T-helper 22 cell (primary cell): Measurements from ENCODE around the gene ZNF783.
"Not testable (repeated sequence)": the region's sequence is repeated elsewhere in the genome, so short reads cannot be mapped to it uniquely, and the experiment has no call there.

Experiments
- DNase-seq: peaks from one replicate; pipeline ENCODE4 v3.0.0-alpha.2; 2020; ENCODE audit warnings: low read depth

The ZNF783 gene

DNA sequence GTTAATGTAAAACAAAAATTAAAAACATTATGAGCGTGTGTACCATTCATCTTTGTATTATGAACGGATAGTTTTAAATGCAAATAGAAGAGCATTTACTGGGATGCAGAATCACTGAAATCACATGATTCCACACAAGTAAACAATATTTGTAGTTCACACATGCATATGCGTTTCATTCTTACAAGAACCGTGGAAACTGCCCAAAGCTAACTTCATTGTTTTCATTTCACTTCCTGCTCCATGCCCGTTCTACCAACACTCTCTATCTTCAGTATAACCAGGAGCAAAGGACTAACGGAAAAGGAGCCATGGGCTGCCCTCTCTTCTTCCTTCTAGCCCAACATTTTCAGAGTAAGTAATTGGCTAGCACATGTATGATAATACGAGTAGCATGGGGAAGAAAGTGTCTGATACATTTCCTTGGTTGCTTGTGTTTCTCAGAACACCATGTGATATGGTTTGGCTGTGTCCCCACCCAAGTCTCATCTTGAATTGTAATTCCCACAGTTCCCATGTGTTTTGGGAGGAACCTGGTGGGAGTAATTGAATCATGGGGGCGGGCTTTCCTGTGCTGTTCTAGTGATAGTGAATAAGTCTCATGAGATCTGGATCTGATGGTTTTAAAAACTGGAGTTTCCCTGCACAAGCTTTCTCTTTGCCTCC is 38.8 kb downstream of the ZNF783 start:
- DNase-seq = no peak

GRCh38 chr7:149302222-149302621 is 40.2 kb downstream of the ZNF783 start:
- no peak for DNase-seq

- DNase-seq = no peak
Measured at GRCh38 chr7:149302865-149303264, 40.9 kb downstream of the ZNF783 start.

DNA sequence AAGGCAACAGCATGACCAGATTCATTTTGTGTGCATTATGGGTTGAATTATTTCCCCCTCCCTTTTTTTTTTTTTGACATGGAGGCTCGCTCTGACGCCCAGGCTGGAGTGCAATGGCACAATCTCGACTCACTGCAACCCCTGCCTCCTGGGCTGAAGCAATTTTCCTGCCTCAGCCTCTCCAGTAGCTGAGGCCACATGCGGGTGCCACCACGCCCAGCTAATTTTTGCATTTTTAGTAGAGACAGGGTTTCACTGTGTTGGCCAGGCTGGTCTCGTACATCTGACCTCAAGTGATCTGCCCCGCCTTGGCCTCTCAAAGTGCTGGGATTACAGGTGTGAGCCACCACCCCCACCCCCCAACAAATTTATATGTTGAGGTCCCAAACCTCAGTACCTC is 42.0 kb downstream of the ZNF783 start:
- no peak for DNase-seq

- DNase-seq = no peak
Measured at GRCh38 chr7:149306854-149307253, 44.9 kb downstream of the ZNF783 start.

DNA sequence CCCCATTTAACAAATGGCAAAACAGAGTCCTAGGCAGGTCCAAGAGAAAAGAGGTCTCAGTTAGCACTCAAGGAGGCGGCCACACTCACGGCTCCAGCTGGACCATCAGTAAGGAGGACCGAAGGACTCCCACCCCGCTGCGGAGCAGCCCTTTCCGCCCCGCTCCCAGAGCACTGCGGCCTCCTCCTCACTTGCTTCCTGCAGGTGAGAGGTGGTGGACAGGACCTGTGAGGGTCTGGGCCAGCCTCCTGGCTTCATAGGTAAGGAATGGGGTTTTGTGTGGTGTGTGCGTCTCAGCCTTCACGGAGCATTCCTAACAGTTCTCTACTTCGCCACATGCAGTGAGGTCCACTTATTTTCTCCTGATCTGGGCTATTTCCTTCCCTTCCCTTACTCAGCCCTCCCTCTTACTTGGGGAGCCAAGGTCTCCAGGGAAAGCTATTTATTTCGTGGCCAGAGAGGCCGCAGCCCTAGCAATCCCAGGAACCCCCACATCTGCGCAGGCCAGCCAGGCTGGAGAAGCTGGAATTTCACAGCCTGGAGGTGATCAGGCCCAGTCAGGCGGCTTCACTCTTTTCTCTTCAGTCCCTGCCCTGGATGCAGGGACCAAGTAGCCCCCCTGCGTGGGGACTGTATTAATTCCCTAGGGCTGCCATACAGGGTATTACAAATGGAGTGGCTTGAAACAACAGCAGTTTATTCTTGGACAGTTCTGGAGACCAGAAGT is 45.9 kb downstream of the ZNF783 start:
- no peak for DNase-seq

DNA sequence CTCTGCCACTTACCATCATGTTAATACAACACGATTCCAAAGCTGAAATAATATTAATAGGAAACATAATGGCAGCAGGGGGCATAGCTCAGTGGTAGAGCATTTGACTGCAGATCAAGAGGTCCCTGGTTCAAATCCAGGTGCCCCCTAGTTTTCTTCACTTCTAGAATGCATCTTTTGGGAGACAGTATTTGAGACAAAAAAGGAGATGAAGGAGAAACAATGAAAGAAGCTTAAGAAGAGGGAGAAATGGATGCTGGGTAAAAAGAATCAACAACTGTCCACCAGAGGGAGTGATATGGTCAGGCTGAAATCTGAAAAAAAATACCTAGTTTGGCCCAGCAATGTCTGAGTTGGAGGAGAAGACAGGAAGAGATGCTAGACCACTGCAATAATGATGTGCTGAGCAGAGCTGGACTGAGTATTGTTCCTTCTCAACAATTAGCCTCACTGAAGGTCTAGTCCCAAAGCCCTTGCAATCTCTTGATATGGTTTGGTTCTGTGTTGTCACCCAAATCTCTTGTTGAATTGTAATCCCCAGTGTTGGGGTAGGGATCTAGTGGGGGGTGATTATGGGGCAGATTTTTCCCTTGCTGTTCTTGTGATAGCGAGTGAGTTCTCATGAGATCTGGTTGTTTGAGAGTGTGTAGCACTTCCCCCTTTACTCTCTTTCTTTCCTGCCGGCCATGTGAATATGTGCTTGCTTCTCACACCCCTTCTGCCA is 48.3 kb downstream of the ZNF783 start:
- no peak for DNase-seq

DNA sequence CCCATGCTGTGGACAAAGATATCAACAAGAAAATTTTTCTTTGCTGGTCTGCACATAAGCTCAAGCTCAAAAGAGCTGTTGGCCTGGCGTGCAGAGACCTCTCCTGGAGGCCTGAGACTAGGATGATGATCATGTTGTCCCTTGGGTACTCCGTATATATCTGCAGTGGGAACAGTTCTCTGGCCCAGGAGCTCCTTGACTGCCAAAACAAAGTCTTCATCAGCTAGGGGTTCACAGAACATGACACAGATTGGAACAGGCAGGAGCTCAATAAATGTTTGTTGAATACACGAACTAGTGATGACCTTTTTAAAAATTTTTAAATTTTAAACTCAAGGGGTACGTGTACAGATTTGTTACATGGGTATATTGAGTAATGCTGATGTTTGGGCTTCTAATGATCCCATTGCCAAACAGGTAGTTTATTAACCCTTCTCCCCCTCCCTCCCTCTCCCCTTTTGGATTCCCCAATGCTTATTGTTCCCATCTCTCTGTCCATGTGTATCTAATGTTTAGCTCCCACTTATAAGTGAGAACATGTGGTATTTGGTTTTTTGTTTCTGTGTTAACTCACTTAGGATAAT is 49.1 kb downstream of the ZNF783 start:
- DNase-seq = no peak

- no peak for DNase-seq
Measured at GRCh38 chr7:149313981-149314380, 52.0 kb downstream of the ZNF783 start.

- no peak for DNase-seq
Measured at GRCh38 chr7:149316606-149317005, 54.6 kb downstream of the ZNF783 start.

DNA sequence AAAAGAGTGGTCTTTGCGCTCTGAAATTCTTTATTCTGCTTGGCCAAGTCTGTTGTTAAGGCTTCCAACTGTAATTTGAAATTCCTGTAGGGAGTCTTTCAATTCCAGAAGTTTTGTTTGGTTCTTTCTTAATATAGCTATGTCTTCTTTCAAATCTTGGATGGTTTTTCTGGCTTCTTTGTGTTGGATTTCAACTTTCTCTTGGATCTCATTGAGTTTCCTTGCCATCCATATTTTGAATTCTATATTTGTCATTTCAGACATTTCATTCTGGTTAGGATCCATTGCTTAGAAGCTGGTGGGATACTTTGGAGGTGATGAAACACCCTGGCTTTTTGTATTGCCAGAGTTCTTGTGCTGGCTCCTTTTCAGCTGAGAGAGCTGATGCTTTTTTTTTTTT is 55.5 kb downstream of the ZNF783 start:
- DNase-seq = no peak

DNA sequence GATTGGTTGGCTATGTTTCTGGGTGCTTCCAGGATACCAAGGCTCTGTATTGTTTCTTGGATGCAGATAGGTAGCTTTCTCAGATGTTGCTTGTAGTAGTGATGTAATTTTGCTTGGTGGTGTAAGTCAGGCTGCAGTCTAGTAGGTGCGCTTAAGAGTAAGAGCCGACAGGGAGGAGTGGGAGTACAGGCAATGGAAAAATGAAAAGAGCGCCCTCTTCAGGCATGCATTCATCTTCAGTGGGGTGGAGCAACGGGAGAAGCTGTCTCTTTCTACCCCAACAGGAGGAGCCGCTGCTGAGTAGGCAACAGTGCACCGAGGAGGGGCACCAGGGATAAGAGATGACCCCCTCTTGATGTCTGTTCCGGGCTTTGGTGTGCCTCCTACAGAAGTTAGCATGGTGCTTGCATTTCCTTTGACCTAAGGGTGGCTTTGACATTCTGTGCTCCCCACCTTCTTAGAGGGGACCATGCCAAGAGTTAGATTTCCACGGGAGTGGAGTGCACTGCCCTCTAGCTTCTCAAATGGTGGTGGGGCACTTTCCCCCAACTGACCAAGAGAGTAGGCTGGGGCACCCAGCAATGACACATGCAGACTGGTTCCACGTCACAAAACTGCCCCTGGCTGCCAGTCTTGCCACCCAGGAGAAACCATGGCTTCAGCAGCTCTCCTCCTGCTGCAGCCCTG is 56.1 kb downstream of the ZNF783 start:
- no peak for DNase-seq

DNA sequence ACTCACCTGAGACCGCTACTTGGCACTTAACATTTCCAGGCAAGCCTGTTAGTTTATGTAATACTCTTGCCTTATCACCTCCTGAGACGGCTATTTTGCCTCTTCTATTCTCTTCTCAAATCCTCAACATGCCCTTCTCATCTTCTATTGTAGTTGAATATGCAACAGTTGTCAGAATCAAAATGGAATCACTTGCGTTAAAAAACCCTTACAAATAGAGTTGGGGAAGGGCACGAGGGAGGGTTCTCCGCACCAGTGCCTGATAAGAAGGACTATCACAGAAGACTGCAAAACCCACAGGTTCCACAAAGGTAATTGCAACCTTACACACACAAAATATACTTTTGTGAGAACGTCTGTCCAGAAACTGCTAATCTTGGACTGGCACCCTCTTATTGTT is 57.4 kb downstream of the ZNF783 start:
- DNase-seq = no peak

DNA sequence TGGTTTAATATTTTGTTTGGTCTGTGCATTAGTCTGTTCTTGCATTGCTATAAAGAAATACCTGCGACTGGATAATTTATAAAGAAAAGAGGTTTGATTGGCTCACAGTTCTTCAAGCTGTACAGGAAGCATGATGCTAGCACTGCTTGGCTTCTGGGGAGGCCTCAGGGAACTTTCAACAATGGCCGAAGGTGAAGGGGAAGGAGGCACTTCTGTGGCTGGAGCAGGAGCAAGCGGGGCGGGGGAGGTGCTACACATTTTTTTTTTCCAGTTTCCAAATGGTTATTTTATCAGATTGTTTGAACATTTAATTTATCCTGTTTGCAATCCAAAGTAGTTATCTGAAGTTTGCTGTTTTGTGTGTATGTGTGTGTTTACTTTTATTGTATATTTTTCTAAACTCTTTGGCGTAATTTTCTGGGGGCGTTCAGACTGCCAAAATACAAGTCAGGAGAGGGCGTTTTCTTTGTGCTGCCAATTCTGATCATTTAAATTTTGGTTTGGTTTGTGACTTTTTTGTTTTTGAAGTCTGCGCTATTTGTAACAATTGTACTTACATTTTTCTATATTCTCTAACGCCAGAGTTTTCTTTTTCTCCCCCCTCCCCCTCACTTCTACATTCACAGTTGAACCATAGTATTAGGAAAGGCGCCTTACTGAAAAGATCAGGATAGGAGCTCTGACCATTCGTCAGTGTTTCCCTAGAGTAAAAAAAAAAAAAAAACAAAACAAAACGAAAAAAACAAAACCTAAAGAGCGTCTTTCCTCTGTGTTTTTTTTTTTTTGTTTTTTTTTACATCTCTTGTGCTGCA is 58.5 kb downstream of the ZNF783 start:
- no peak for DNase-seq

GRCh38 chr7:149321125-149321905 is 59.3 kb downstream of the ZNF783 start:
- not testable (repeated sequence) for DNase-seq

GRCh38 chr7:149321978-149322541 is 60.1 kb downstream of the ZNF783 start:
- no peak for DNase-seq

DNA sequence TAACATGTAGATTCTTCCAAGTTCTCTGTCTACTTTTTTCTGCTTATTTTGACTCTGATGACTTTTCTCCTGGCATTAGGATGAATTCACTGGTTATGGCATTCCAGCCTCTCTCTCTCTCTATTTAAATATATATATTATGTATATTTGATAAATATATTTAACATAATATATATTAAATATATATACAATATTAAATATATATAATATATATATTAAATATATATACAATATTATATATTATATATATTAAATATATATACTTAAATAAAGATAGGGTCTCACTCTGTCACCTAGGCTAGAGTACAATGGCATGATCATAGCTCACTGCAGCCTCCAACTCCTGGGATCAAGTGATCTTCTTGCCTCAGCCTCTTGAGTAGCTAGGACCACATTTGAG is 60.7 kb downstream of the ZNF783 start:
- no peak for DNase-seq

DNA sequence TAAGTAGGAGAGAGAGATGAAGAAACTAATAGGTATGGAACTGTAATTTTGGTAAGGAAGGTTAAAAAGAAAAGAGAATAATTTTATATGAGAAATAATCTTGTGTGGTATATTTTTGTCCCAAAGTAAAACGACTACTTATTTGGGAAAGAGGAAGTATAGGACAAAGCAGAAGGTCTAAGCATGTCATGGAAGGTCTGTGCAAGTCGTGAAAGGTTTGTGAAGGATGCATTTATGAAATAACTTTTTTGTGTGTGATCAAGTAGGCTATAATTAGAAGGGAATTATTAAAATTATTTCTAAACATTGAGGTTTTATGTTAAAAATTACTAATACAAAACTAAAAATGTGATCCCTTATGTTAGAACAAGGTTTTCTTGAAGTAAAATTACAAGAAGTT is 63.3 kb downstream of the ZNF783 start:
- DNase-seq = no peak

GRCh38 chr7:149329265-149329664 is 67.3 kb downstream of the ZNF783 start:
- no peak for DNase-seq

- no peak for DNase-seq
Measured at GRCh38 chr7:149329766-149330334, 67.9 kb downstream of the ZNF783 start.
